AG09319 (cell line): Measurements from ENCODE around the gene PRKAR1B.

Source experiments
- DNase-seq: peaks from one replicate; pipeline ENCODE4 v3.0.0-alpha.2; 2010; ENCODE audit warnings: low read depth; ENCODE audit errors: extremely low read depth
- CTCF ChIP-seq: IDR thresholded peaks from 2 replicates; pipeline ENCODE4 v1.5.1; 2011; ENCODE audit warnings: low read depth, mild to moderate bottlenecking, inconsistent platforms, low read length, moderate library complexity

Gene PRKAR1B

GRCh38 chr7:586494-586893, 140.6 kb downstream of the PRKAR1B start:
- DNase-seq = no peak
- no peak for TF ChIP-seq CTCF

GRCh38 chr7:585873-586272, 141.2 kb downstream of the PRKAR1B start:
- no peak for TF ChIP-seq CTCF
- no peak for DNase-seq

GRCh38 chr7:585229-585711, 141.8 kb downstream of the PRKAR1B start:
- no peak for TF ChIP-seq CTCF
- DNase-seq = no peak

GRCh38 chr7:584820-585219, 142.3 kb downstream of the PRKAR1B start:
- DNase-seq = no peak
- no peak for TF ChIP-seq CTCF

- DNase-seq = no peak
- TF ChIP-seq CTCF = no peak
Measured at GRCh38 chr7:584122-584465, 143.0 kb downstream of the PRKAR1B start.

- no peak for TF ChIP-seq CTCF
- no peak for DNase-seq
Measured at GRCh38 chr7:583410-584121, 143.5 kb downstream of the PRKAR1B start.

- TF ChIP-seq CTCF = no peak
- DNase-seq = no peak
Measured at GRCh38 chr7:582931-583330, 144.2 kb downstream of the PRKAR1B start.
